Measurements from ENCODE around the gene TAF11L10. TPM values are rescaled to one million over a fixed set of nuclear protein-coding genes. Genes with fewer than 3 reads are reported as not detected.
"Not testable (repeated sequence)": the region's sequence is repeated elsewhere in the genome, so short reads cannot be mapped to it uniquely, and the experiment has no call there.

TAF11L10 gene
- total and polyA plus RNA-seq, 10 of the 15 experiments (the other 5 are each of a cell fraction or from before 2014, with no cell fraction given), result not detected

DNA sequence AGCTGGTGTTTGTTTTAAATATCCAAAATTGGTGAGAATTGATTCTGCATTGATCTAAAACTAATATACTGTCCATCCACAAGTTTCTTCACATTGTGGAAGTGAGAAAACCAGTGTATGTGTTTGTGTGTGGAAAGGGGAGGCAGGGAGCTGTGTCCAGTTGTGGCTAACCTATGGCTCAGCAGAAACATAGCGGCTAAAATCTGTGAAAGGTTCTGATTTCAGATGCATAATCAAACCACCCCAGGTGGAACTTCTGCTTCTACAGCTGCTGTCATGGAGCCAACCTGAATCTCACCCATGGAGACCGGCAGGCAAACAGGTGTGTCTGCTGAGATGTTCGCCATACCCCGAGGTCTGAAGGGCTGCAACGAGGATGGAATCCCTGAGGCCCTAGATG, 36.5 kb upstream of the TAF11L10 start, which contains the start of gene TAF11L14 (continued):
- TF ChIP-seq ESRRA (IDR thresholded peaks at IDR 0.05; ENCODE audit: low read length) (no peak), MEF2A (IDR thresholded peaks at IDR 0.05; ENCODE audit: insufficient read depth, low read depth, low read length) (no peak), TARDBP (IDR thresholded peaks at IDR 0.05; ENCODE audit: borderline replicate concordance) (no peak), GABPA (IDR thresholded peaks at IDR 0.05; ENCODE audit: low read depth) (no peak), TCF3 (IDR thresholded peaks at IDR 0.05; ENCODE audit: borderline replicate concordance, insufficient read depth, low read depth, low read length) (no peak), CBFB (IDR thresholded peaks at IDR 0.05; ENCODE audit: low read depth) (no peak), GATAD2B (conservative IDR thresholded peaks at IDR 0.05; ENCODE audit: low read depth) (no peak), EP300 (IDR thresholded peaks at IDR 0.05; ENCODE audit: borderline replicate concordance in 1 of 2, control insufficient read depth in 1 of 2, low read depth in 2 of 2, low read length in 2 of 2) (no peak)
- TF ChIP-seq, protein P1, sequence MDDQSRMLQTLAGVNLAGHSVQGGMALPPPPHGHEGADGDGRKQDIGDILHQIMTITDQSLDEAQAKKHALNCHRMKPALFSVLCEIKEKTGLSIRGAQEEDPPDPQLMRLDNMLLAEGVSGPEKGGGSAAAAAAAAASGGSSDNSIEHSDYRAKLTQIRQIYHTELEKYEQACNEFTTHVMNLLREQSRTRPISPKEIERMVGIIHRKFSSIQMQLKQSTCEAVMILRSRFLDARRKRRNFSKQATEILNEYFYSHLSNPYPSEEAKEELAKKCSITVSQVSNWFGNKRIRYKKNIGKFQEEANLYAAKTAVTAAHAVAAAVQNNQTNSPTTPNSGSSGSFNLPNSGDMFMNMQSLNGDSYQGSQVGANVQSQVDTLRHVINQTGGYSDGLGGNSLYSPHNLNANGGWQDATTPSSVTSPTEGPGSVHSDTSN (IDR thresholded peaks at IDR 0.05; ENCODE audit: insufficient replicate concordance, low read depth, low read length), result no peak
- TF ChIP-seq, protein P2, sequence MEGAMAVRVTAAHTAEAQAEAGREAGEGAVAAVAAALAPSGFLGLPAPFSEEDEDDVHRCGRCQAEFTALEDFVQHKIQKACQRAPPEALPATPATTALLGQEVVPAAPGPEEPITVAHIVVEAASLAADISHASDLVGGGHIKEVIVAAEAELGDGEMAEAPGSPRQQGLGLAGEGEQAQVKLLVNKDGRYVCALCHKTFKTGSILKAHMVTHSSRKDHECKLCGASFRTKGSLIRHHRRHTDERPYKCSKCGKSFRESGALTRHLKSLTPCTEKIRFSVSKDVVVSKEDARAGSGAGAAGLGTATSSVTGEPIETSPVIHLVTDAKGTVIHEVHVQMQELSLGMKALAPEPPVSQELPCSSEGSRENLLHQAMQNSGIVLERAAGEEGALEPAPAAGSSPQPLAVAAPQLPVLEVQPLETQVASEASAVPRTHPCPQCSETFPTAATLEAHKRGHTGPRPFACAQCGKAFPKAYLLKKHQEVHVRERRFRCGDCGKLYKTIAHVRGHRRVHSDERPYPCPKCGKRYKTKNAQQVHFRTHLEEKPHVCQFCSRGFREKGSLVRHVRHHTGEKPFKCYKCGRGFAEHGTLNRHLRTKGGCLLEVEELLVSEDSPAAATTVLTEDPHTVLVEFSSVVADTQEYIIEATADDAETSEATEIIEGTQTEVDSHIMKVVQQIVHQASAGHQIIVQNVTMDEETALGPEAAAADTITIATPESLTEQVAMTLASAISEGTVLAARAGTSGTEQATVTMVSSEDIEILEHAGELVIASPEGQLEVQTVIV (IDR thresholded peaks at IDR 0.05; ENCODE audit: borderline replicate concordance, partially characterized antibody), result no peak

DNA sequence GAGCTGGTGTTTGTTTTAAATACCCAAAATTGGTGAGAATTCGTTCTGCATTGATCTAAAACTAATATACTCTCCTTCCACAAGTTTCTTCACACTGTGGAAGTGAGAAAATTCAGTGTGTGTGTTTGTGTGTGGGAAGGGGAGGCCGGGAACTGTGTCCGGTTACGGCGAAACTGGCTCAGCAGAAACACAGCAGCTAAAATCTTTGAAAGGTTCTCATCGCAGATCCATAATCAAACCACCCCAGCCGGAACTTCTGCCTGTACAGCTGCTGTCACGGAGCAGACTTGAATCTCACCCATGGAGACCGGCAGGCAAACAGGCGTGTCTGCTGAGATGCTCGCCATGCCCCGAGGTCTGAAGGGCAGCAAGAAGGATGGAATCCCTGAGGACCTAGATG, 34.2 kb upstream of the TAF11L10 start, which contains the start of gene TAF11L13:
TAF11L13 (plus strand) TSS at position 301 of the 400 bp plus-strand sequence.
- H3K4me3 ChIP-seq; DNase-seq (ENCODE audit: low read depth, low spot score); RAD21 ChIA-PET (ENCODE audit: unreplicated experiment); H3K9me3 ChIP-seq (replicated peaks; ENCODE audit: control insufficient read depth, insufficient read depth, low read length); FAIRE-seq; H2AFZ ChIP-seq (ENCODE audit: control insufficient read depth, low read depth, low read length); H3K79me2 ChIP-seq (ENCODE audit: control insufficient read depth, insufficient read depth, low read length); H3K9ac ChIP-seq (ENCODE audit: control insufficient read depth, insufficient read depth, low read length); intact Hi-C loops (cut with micrococcal nuclease; ENCODE audit: unreplicated experiment); H3K36me3 ChIP-seq (ENCODE audit: control insufficient read depth in 2 of 2, insufficient read depth in 2 of 2, low read length in 1 of 2); H3K4me2 ChIP-seq (ENCODE audit: control insufficient read depth, insufficient read depth); SMC1A ChIA-PET (ENCODE audit: uncharacterized antibody, unreplicated experiment); BruUV-seq (replicated peaks); CTCF ChIA-PET; H4K20me1 ChIP-seq (ENCODE audit: control insufficient read depth, insufficient read depth); in situ Hi-C loops (cut with MboI); H3K27ac ChIP-seq (ENCODE audit: control insufficient read depth, insufficient read depth); H3K4me1 ChIP-seq (ENCODE audit: control insufficient read depth, insufficient read depth, low read length); POLR2A ChIA-PET; H3K27me3 ChIP-seq (replicated peaks in 1 of 2; ENCODE audit: control insufficient read depth in 2 of 2, insufficient read depth in 2 of 2, low read length in 1 of 2); ATAC-seq: not testable (repeated sequence)
- WGBS (ENCODE audit: insufficient coverage, insufficient replicate concordance, low lambda C conversion rate, missing lambda C conversion rate), result 28% methylated on average over 4 of the region's 12 CpGs
